ENCODE results near the gene CREM. TPM values are rescaled to one million over a fixed set of nuclear protein-coding genes. Genes with fewer than 3 reads are reported as not detected.

The CREM gene
- total and polyA plus RNA-seq, 2 of the 4 experiments (the other 2 are of a cell fraction), result 33.2 to 40.5 TPM

DNA sequence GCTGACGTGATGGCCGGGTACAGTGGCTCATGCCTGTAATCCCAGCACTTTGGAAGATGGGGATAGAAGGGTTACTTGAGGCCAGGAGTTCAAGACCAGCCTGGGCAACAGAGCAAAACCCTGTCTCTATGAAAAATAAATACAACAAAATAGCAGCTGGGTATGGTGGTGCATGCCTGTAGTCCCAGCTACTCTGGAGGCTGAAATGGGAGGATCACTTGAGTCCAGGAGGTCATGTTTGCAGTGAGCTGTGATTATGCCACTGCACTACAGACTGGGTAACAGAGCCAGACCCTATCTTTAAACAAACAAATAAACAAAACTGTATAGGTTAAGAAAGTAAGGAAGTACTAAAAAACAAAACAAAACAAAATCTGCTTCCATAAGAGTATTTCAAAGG is 30.3 kb upstream of the CREM start:
- WGBS, 2 experiments (ENCODE audit: extremely low coverage in 2 of 2, insufficient read length in 1 of 2), result no CpG with 5 or more reads among the region's 2 CpGs
- in situ Hi-C loops (cut with MboI; ENCODE audit: low sequenced_read_pairs), result no loop called here

More for the DNA sequence above, 30.3 kb upstream of the CREM start:
- Histone ChIP-seq H2BK20ac (ENCODE audit: low read depth, low read length) (no peak overlapping the region), H2BK120ac (ENCODE audit: low read depth, low read length) (no peak overlapping the region), H4K20me1 (ENCODE audit: insufficient read depth, low read length) (no peaks in the 10 kb centered on the region), H3K4ac (ENCODE audit: low read depth, low read length) (no peak overlapping the region), H3K27ac (ENCODE audit: insufficient read depth, low read length) (no peak overlapping the region), H3K27me3 (ENCODE audit: control insufficient read depth, insufficient read depth, low read length) (peaks cover 5% of the 10 kb centered on the region), H3K56ac (ENCODE audit: extremely low read depth, insufficient read depth, low read length) (no peak overlapping the region), H3K4me1 (ENCODE audit: control insufficient read depth, insufficient read depth, low read length) (no peaks in the 10 kb centered on the region), H3K4me2 (ENCODE audit: low read depth, low read length) (no peak overlapping the region), H3K4me3 (ENCODE audit: insufficient read depth, low read depth, low read length) (no peak overlapping the region), H3K14ac (replicated peaks; ENCODE audit: low read depth, low read length) (no peak overlapping the region), H4K5ac (ENCODE audit: low read depth, low read length) (no peak overlapping the region), H3K79me1 (ENCODE audit: low read depth in 1 of 2, low read length in 2 of 2) (no peaks in the 10 kb centered on the region), H3K9me1 (ENCODE audit: insufficient read depth, low read length) (no peaks in the 10 kb centered on the region), H4K8ac (ENCODE audit: low read depth in 2 of 2, low read length in 2 of 2) (no peak overlapping the region), H3K36me3 (ENCODE audit: control insufficient read depth, insufficient read depth, low read length) (no peaks in the 10 kb centered on the region), H2BK15ac (ENCODE audit: low read depth, low read length) (no peak overlapping the region), H3K18ac (ENCODE audit: low read depth, low read length) (no peak overlapping the region), H2AFZ (replicated peaks; ENCODE audit: low read length, poor library complexity) (no peak overlapping the region), H3K9ac (ENCODE audit: low read depth, low read length) (no peak overlapping the region), H2AK9ac (replicated peaks; ENCODE audit: low read depth, low read length, poor library complexity) (no peak overlapping the region), H4K91ac (ENCODE audit: insufficient read depth, low read depth, low read length) (no peak overlapping the region), H3K23ac (ENCODE audit: low read depth, low read length) (no peak overlapping the region), H2BK5ac (ENCODE audit: low read depth, low read length, poor library complexity, severe bottlenecking) (no peak overlapping the region), H3K9me3 (ENCODE audit: control insufficient read depth, insufficient read depth, low read length) (peaks cover 5% of the 10 kb centered on the region; the same call in 1 of the 2 replicates), H2AK5ac (ENCODE audit: low read depth, low read length) (no peak overlapping the region)
- intact Hi-C loops (cut with micrococcal nuclease) (no loop called here), dilution Hi-C loops (cut with HindIII; ENCODE audit: low sequenced_read_pairs, unreplicated experiment) (no loop called here)
- CTCF ChIA-PET, result no interaction called here
- no peak for TF ChIP-seq RFX5 (IDR thresholded peaks at IDR 0.05; ENCODE audit: low read depth, low read length)
- TF ChIP-seq BHLHE40 (IDR thresholded peaks at IDR 0.05; ENCODE audit: low read depth, low read length), result no peak
- no peak for TF ChIP-seq FOS (IDR thresholded peaks at IDR 0.05; ENCODE audit: low read depth, low read length)
- POLR2A ChIA-PET (ENCODE audit: unreplicated experiment), result no interaction called here
- BruUV-seq (replicated peaks), result no TSS peak
- ATAC-seq (ENCODE audit: low read depth), result no peak
- no peak for DNase-seq

All from IMR-90 (cell line).